Right ventricle myocardium superior (tissue), 1 donor: ENCODE data around the gene HCN4. TPM values are rescaled to one million over a fixed set of nuclear protein-coding genes. Genes with fewer than 3 reads are reported as not detected.
"Not testable (repeated sequence)": the region's sequence is repeated elsewhere in the genome, so short reads cannot be mapped to it uniquely, and the experiment has no call there.

Experiments
- ATAC-seq: fragments of 200-7000 bp; cut with Tn5 transposase; one replicate; pipeline ENCODE4 v1.9.1; 2020; ENCODE audit warnings: mild to moderate bottlenecking; ENCODE audit not compliant: poor library complexity
- DNase-seq: peaks from one replicate; pipeline ENCODE4 v3.0.0-alpha.2; 2020
- intact Hi-C: fragments of 100-400 bp; cut with DNase I; formaldehyde crosslinking; loops from one replicate; pipeline ENCODE4 v1.11.2; 2022
- long read RNA-seq: library from polyadenylated mRNA; unstranded; transcript quantifications from one replicate; pipeline ENCODE4 v2.0.0, GENCODE V29; 2021
- total RNA-seq: library from RNA; stranded (reverse); fragmentation: NEBNext Ultra II Directional; extraction: Animal tissue kit (Norgen Biotek cat#: 25700); gene quantifications from one replicate; pipeline ENCODE4 v1.2.1, GENCODE V29; 2021
- donor health status: DM: no; HTN: yes; CAD: no; lungs with severe emphysema.

The HCN4 gene
- total RNA-seq, result 16.6 TPM
- long read RNA-seq, partial matches to known transcripts, result 1 of 12 reads
- long read RNA-seq, other reads (novel, unspliced or antisense), result 11 of 12 reads

- peak; percentile 77 for ATAC-seq
- peak; percentile 72 for DNase-seq
- intact Hi-C loops, result no loop called here
Measured at GRCh38 chr15:73368301-73369136, at the start of gene HCN4. Gene HCN4 (minus strand): TSS chr15:73368958. CDS start chr15:73368270, 688 bp downstream.

- intact Hi-C loops, result no loop called here
Measured at GRCh38 chr15:73414876-73415275, 46.1 kb upstream of the HCN4 start.

GRCh38 chr15:73403171-73403570, 34.4 kb upstream of the HCN4 start:
- ATAC-seq (no peak), DNase-seq (no peak)
- intact Hi-C loops, result no loop called here

More at GRCh38 chr15:73414876-73415275, 46.1 kb upstream of the HCN4 start:
- ATAC-seq, result no peak
- no peak for DNase-seq

GRCh38 chr15:73400222-73400621, 31.5 kb upstream of the HCN4 start:
- intact Hi-C loops, ATAC-seq, DNase-seq: not testable (repeated sequence)

- intact Hi-C loops, result no loop called here
- DNase-seq, result no peak
- ATAC-seq, result no peak
Measured at GRCh38 chr15:73398861-73399260, 30.1 kb upstream of the HCN4 start.

GRCh38 chr15:73397461-73397860, 28.7 kb upstream of the HCN4 start:
- DNase-seq, result no peak
- intact Hi-C loops, result no loop called here
- no peak for ATAC-seq

- intact Hi-C loops, result no loop called here
- DNase-seq, result no peak
- ATAC-seq, result no peak
Measured at GRCh38 chr15:73395671-73396070, 26.9 kb upstream of the HCN4 start.

GRCh38 chr15:73394782-73395181, 26.0 kb upstream of the HCN4 start:
- DNase-seq (peak; percentile 78), ATAC-seq (peak; percentile 96)
- intact Hi-C loops, result no loop called here

GRCh38 chr15:73393336-73393735, 24.6 kb upstream of the HCN4 start:
- no peak for ATAC-seq
- no peak for DNase-seq
- intact Hi-C loops, result no loop called here

- no peak for DNase-seq
- no peak for ATAC-seq
- intact Hi-C loops, result no loop called here
Measured at GRCh38 chr15:73392025-73392424, 23.3 kb upstream of the HCN4 start.

- intact Hi-C loops, result no loop called here
- ATAC-seq (no peak), DNase-seq (no peak)
Measured at GRCh38 chr15:73391128-73391872, 22.5 kb upstream of the HCN4 start.

- no peak for DNase-seq
- ATAC-seq, result no peak
- intact Hi-C loops, result no loop called here
Measured at GRCh38 chr15:73389971-73390544, 21.3 kb upstream of the HCN4 start.

GRCh38 chr15:73389539-73389938, 20.8 kb upstream of the HCN4 start:
- DNase-seq (no peak), ATAC-seq (peak; percentile 79)
- intact Hi-C loops, result no loop called here

- intact Hi-C loops, result no loop called here
- DNase-seq, result no peak
- ATAC-seq, result peak; percentile 32
Measured at GRCh38 chr15:73388256-73388781, 19.6 kb upstream of the HCN4 start.

- peak; percentile 18 for ATAC-seq
- intact Hi-C loops, result no loop called here
- no peak for DNase-seq
Measured at GRCh38 chr15:73387507-73388255, 18.9 kb upstream of the HCN4 start.

- intact Hi-C loops, result no loop called here
- ATAC-seq, result no peak
- DNase-seq, result no peak
Measured at GRCh38 chr15:73386886-73387506, 18.2 kb upstream of the HCN4 start.

GRCh38 chr15:73386238-73386637, 17.5 kb upstream of the HCN4 start:
- DNase-seq (no peak), ATAC-seq (no peak)
- intact Hi-C loops, result no loop called here

- DNase-seq (no peak), ATAC-seq (no peak)
- intact Hi-C loops, result no loop called here
Measured at GRCh38 chr15:73385205-73385604, 16.4 kb upstream of the HCN4 start.
